Measurements from ENCODE around the gene MAB21L4.

MAB21L4 gene

DNA sequence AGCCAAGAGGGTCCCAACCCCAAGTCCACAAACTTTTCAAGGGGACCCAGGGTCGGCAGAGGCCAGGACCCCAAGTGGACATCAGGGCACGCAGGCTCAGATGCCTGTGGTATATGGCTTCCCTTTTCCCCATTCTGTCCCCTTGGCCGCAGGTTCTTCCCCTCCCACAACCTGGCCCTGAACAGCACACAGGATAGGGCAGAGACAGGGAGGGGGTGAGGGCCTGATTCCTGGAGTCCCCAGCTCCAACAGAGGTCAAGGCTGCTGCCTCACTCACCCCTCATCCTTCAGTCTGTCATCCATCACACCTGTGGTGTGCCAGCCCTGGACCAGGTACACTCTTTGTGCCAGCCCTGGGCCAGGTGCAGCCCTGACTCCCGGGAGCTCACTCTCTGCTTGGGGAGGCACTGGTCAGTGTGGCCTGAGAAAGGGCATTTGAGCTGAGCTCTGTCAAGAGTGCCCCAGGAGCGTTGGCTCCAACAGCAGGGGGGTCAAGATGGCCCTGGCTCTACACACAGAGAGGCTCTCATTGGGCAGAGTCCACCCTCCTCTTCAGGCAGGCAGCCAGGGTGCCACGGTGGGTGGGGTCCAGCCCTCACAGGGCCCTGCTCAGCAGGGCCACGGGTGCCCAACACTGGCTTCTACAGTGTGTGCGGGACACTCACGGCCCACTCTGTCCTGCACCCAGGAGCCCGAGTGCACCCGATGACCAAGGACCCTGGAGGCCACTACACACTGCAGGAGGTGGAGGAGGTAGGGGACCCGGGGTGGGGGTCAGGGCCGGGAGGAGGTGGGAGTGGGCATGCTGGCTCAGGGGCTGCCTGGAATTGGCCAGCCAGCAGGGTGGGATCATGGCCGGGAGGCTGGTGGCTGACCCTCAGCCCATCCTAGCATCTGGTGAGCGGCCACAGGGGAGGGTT lies 25.7 kb downstream of the MAB21L4 start:
- TF ChIP-seq, protein P1, sequence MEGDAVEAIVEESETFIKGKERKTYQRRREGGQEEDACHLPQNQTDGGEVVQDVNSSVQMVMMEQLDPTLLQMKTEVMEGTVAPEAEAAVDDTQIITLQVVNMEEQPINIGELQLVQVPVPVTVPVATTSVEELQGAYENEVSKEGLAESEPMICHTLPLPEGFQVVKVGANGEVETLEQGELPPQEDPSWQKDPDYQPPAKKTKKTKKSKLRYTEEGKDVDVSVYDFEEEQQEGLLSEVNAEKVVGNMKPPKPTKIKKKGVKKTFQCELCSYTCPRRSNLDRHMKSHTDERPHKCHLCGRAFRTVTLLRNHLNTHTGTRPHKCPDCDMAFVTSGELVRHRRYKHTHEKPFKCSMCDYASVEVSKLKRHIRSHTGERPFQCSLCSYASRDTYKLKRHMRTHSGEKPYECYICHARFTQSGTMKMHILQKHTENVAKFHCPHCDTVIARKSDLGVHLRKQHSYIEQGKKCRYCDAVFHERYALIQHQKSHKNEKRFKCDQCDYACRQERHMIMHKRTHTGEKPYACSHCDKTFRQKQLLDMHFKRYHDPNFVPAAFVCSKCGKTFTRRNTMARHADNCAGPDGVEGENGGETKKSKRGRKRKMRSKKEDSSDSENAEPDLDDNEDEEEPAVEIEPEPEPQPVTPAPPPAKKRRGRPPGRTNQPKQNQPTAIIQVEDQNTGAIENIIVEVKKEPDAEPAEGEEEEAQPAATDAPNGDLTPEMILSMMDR (IDR thresholded peaks at IDR 0.05; ENCODE audit: low read depth, low read length, missing control alignments): no peak
- no peak for DNase-seq (ENCODE audit: low read depth)
- no peak overlapping the region for H3K4me3 ChIP-seq (ENCODE audit: low read depth, low read length)

DNA sequence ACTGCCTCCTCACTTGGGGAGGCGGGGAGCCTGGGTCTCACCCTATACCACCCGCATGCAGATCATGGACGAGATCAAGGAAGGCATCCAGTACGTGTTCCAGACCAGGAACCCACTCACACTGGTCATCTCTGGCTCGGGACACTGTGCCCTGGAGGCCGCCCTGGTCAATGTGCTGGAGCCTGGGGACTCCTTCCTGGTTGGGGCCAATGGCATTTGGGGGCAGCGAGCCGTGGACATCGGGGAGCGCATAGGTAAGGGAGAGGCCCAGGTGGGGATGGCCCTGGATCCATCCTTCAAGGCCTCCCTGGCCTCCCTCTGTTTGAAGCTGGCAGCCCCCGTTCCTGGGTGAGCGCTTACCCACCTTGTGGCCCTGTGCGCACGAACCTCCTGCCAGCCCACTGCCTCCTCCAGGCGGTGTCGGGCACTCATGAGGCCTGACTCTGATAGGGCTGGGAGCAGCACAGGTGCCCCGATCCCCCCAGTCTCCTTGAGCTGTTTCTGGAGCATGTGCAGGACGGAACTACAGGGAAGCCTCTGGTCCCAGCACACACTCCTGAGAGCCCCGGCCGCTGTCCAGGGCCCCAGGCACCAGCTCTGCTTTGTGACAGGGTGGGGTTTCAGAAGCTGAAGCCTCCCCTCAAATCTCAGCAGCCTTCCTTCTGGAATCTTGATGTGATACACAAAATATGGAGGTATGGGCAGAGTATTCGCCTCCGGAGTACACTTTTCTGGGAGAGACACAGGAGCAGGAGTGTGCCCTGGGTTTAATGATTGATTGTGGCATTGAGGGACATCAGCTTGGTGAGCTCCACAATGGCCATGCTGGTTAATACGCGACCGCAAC lies 26.6 kb downstream of the MAB21L4 start:
- TF ChIP-seq, protein P1 (IDR thresholded peaks at IDR 0.05; ENCODE audit: low read depth, low read length, missing control alignments): no peak
- no peak overlapping the region for H3K4me3 ChIP-seq (ENCODE audit: low read depth, low read length)
- no peak for DNase-seq (ENCODE audit: low read depth)

DNA sequence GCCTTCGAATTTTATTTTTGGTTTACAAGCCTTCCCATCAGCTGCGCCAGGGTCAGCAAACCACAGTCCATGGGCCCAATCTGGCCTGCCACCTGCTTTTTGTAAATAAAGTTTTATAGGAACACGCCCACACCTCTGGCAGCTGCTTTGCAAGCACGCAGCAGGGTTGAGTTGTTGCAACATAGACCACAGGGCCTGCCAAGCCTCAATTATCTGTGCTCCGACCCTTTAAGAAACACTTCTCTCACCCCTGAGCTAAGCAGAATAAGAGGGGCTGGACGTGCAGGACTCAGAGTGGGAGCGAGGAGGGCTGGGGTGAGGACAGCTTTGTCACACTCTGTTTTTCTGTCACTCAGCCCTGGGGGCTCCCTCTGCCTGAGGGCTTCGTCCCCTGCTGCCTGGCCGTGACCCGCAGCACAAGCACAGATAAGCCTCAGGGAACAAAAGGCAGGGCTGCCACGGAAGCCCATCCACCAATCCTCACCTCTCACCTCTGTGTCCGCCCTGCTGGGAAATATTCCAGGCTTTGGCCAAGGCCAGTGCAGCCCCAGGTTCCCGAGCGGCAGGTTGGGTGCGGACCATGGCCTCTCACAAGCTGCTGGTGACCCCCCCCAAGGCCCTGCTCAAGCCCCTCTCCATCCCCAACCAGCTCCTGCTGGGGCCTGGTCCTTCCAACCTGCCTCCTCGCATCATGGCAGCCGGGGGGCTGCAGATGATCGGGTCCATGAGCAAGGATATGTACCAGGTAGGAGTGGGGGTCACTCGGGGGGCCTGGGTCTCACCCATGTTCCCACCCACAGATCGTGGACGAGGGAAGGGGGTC lies 27.5 kb downstream of the MAB21L4 start, which contains the start of gene AGXT:
Gene AGXT (plus strand): TSS at position 539 of the 823 bp plus-strand sequence. CDS start 42 bp downstream, at position 581.
- TF ChIP-seq, protein P1 (IDR thresholded peaks at IDR 0.05; ENCODE audit: low read depth, low read length, missing control alignments): no peak
- H3K4me3 ChIP-seq (ENCODE audit: low read depth, low read length): no peak within 1 kb of the TSS
- DNase-seq (ENCODE audit: low read depth): no peak

DNA sequence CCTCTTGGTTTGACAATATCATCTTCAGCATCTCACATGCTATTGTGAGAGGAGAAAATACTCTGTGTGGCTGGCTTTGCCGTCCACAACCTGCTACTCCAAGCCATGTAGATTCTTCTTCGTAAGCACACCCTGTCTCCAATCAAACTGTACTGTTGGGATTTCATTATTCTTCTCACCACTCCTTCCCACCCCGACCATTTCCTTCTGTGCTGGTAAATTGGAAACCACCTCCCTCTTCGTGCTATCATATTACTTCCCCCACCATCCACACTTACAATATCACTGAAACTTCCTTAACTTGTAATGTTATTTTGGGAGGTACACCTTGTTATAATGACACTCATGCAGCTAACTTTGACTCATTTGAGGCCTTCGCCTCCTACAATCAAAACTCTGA lies 30.6 kb downstream of the MAB21L4 start:
- TF ChIP-seq, protein P1 (IDR thresholded peaks at IDR 0.05; ENCODE audit: low read depth, low read length, missing control alignments): no peak
- no peak overlapping the region for H3K4me3 ChIP-seq (ENCODE audit: low read depth, low read length)
- DNase-seq (ENCODE audit: low read depth): no peak

- DNase-seq (ENCODE audit: low read depth): no peak
- TF ChIP-seq, protein P1 (IDR thresholded peaks at IDR 0.05; ENCODE audit: low read depth, low read length, missing control alignments): no peak
- H3K4me3 ChIP-seq (ENCODE audit: low read depth, low read length): no peak overlapping the region
These were observed 31.5 kb downstream of the MAB21L4 start for GRCh38 chr2:240864475-240864874.

GRCh38 chr2:240861547-240861946 lies 34.4 kb downstream of the MAB21L4 start:
- DNase-seq (ENCODE audit: low read depth): no peak
- H3K4me3 ChIP-seq (ENCODE audit: low read depth, low read length): no peak overlapping the region
- TF ChIP-seq, protein P1 (IDR thresholded peaks at IDR 0.05; ENCODE audit: low read depth, low read length, missing control alignments): no peak
